Measurements from ENCODE around the gene ALDH5A1. TPM values are rescaled to one million over a fixed set of nuclear protein-coding genes. Genes with fewer than 3 reads are reported as not detected.

The ALDH5A1 gene
- total RNA-seq, 2 experiments from 2014 or later, result 18.2 to 20.9 TPM

GRCh38 chr6:24472181-24472580, 22.6 kb upstream of the ALDH5A1 start:
- no peak overlapping the region for H3K27ac Mint-ChIP-seq
- H3K9me3 Mint-ChIP-seq, result no peaks in the 10 kb centered on the region
- no peaks in the 10 kb centered on the region for H3K27me3 Mint-ChIP-seq
- no peaks in the 10 kb centered on the region for H3K36me3 Mint-ChIP-seq
- H3K4me1 Mint-ChIP-seq, result no peaks in the 10 kb centered on the region
- no peak overlapping the region for H3K4me3 Mint-ChIP-seq
- no peak for DNase-seq

DNA sequence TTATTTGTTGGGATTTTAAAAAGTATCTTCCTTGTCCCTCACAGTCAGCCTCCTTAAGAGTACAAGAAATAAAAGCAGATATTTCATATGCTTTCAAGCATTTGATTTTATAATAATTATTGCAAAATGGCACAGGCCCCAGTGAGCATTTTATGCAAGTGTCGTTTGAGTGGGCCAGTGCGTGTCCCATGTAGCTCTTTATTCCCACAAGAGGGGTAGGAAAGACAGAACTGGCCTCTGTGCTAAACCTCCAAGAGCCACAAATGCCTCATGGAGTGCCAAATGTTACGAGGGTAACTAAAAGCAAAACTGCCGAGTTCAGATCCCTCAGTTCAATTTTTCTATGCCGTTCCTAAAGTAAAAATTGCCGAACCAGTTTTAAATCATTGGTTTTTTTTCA, 18.1 kb upstream of the ALDH5A1 start:
- DNase-seq, result no peak
- H3K27me3 Mint-ChIP-seq, result no peaks in the 10 kb centered on the region
- no peak overlapping the region for H3K27ac Mint-ChIP-seq
- H3K4me3 Mint-ChIP-seq, result no peak overlapping the region
- H3K9me3 Mint-ChIP-seq, result no peaks in the 10 kb centered on the region
- no peaks in the 10 kb centered on the region for H3K36me3 Mint-ChIP-seq
- H3K4me1 Mint-ChIP-seq, result no peaks in the 10 kb centered on the region

- H3K36me3 Mint-ChIP-seq, result no peaks in the 10 kb centered on the region
- no peak for DNase-seq
- no peaks in the 10 kb centered on the region for H3K9me3 Mint-ChIP-seq
- H3K4me1 Mint-ChIP-seq, result no peaks in the 10 kb centered on the region
- no peak overlapping the region for H3K4me3 Mint-ChIP-seq
- no peaks in the 10 kb centered on the region for H3K27me3 Mint-ChIP-seq
- H3K27ac Mint-ChIP-seq, result no peak overlapping the region
These were observed 17.7 kb upstream of the ALDH5A1 start for GRCh38 chr6:24477070-24477469.

DNA sequence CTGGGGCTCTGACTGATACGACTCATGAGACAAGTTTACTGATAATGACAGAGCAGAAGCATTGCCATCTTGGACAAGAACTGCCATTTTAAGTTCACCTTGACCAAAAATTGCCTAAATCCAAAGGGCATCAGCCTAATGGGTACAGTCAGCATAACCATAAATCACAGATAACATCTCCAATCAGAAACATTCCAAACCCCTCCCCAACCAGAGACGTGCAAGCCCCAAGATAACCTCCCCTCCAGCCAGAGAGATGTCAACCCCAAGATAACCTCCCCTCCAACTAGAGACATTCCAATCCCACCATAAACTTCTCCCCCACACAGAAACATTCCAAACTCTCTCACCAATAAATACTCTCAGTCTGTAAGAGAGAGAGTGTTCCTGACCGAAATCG, 15.9 kb upstream of the ALDH5A1 start:
- no peak for DNase-seq

DNA sequence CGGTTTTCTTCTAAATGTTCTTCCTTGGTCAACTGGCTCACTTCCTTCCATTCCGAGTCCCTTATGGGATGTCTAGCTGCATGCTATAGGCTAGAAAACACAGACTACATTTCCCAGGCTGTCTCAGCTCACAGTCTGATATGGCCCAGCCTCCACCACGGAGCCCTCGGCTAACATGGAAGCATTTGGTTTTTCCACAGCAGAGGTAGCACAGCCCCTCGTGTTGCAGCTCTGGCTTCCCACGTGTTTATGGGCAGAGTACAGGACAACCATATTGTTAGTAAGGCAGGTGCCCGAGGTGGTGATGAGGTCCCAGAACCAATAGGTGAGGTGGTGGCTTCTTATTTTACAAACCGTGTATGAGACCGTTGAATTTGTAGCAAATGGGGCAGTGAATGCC, 14.1 kb upstream of the ALDH5A1 start:
- no peak for DNase-seq
- Mint-ChIP-seq H3K9me3 (no peaks in the 10 kb centered on the region), H3K4me1 (no peaks in the 10 kb centered on the region), H3K27ac (no peak overlapping the region), H3K36me3 (no peaks in the 10 kb centered on the region), H3K27me3 (no peaks in the 10 kb centered on the region), H3K4me3 (no peak overlapping the region)

More for the DNA sequence above, 15.9 kb upstream of the ALDH5A1 start:
- Mint-ChIP-seq H3K27me3 (no peaks in the 10 kb centered on the region), H3K36me3 (no peaks in the 10 kb centered on the region), H3K4me3 (no peak overlapping the region), H3K27ac (no peak overlapping the region), H3K9me3 (no peaks in the 10 kb centered on the region), H3K4me1 (no peaks in the 10 kb centered on the region)

- Mint-ChIP-seq H3K36me3 (no peaks in the 10 kb centered on the region), H3K4me3 (no peak overlapping the region), H3K27me3 (no peaks in the 10 kb centered on the region), H3K9me3 (no peaks in the 10 kb centered on the region), H3K4me1 (no peaks in the 10 kb centered on the region), H3K27ac (no peak overlapping the region)
- DNase-seq, result no peak
These were observed 13.3 kb upstream of the ALDH5A1 start for GRCh38 chr6:24481449-24481848.

- no peaks in the 10 kb centered on the region for H3K27me3 Mint-ChIP-seq
- no peaks in the 10 kb centered on the region for H3K36me3 Mint-ChIP-seq
- H3K4me3 Mint-ChIP-seq, result no peak overlapping the region
- H3K4me1 Mint-ChIP-seq, result no peaks in the 10 kb centered on the region
- no peaks in the 10 kb centered on the region for H3K9me3 Mint-ChIP-seq
- H3K27ac Mint-ChIP-seq, result no peak overlapping the region
- no peak for DNase-seq
These were observed 10.0 kb upstream of the ALDH5A1 start for GRCh38 chr6:24484657-24485323.

DNA sequence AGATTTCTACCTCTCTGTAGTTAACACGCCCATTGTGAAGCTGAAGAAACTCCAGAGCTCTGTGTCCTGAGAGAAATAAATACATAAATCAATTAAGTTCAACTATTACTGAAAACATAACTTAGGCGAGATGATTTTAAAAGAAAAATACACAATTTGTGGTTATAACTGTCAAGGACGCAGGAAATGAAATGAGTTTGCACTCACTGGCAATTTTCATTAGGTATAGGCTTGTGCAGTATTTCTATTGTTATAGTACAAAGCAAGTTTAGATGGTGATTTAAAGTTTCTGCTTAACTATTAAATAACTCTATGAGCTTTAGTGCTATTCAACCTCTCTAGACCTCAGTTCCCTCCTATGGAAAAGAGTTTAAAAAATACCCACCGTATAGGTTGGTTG, 8.7 kb upstream of the ALDH5A1 start:
- H3K27me3 Mint-ChIP-seq, result no peaks in the 10 kb centered on the region
- no peak for DNase-seq
- H3K27ac Mint-ChIP-seq, result no peak overlapping the region
- H3K4me1 Mint-ChIP-seq, result no peaks in the 10 kb centered on the region
- no peak overlapping the region for H3K4me3 Mint-ChIP-seq
- no peaks in the 10 kb centered on the region for H3K9me3 Mint-ChIP-seq
- no peaks in the 10 kb centered on the region for H3K36me3 Mint-ChIP-seq

DNA sequence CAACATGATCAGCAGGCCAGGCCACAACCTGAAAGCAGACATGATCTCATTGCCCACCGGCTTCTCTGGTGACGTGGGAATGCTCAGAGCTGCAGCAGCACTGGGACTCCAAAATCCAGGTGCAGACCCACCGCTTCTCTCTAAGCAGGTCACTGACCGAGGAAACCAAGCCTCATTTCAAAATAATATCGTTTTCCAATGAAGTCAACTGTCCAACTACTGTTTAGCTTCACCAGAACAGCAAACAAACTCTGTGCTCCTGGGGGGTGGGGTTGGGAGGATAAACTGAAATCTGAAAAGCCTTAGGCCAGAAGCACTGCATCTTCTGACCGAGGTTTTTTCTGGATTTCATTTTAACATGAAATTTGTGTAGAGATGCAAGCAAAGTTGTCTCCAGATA, 5.3 kb upstream of the ALDH5A1 start, which contains the start of gene GPLD1:
GPLD1 (minus strand) TSS at position 109 of the 400 bp plus-strand sequence; CDS start at position 42, 67 bp downstream.
- Mint-ChIP-seq H3K9me3 (no peaks in the 10 kb centered on the region), H3K4me1 (peaks cover 8% of the 10 kb centered on the region), H3K4me3 (no peak within 1 kb of the TSS), H3K27ac (no peak within 1 kb of the TSS), H3K36me3 (no peaks in the 10 kb centered on the region), H3K27me3 (no peaks in the 10 kb centered on the region)
- DNase-seq, result no peak

- Mint-ChIP-seq H3K4me3 (no peak overlapping the region), H3K9me3 (no peaks in the 10 kb centered on the region), H3K4me1 (peaks cover 8% of the 10 kb centered on the region), H3K27ac (no peak overlapping the region), H3K36me3 (no peaks in the 10 kb centered on the region), H3K27me3 (no peaks in the 10 kb centered on the region)
- no peak for DNase-seq
These were observed 4.9 kb upstream of the ALDH5A1 start for GRCh38 chr6:24489881-24490280.

- Mint-ChIP-seq H3K4me1 (peaks cover 10% of the 10 kb centered on the region), H3K27ac (no peak overlapping the region), H3K4me3 (no peak overlapping the region), H3K9me3 (peaks cover 1% of the 10 kb centered on the region), H3K36me3 (peaks cover 3% of the 10 kb centered on the region), H3K27me3 (no peaks in the 10 kb centered on the region)
- DNase-seq, result no peak
These were observed 3.8 kb upstream of the ALDH5A1 start for GRCh38 chr6:24490948-24491347.

- Mint-ChIP-seq H3K4me1 (peaks cover 13% of the 10 kb centered on the region), H3K4me3 (no peak overlapping the region), H3K36me3 (peaks cover 17% of the 10 kb centered on the region), H3K27me3 (no peaks in the 10 kb centered on the region), H3K27ac (no peak overlapping the region), H3K9me3 (peaks cover 10% of the 10 kb centered on the region)
- no peak for DNase-seq
These were observed 2.3 kb upstream of the ALDH5A1 start for GRCh38 chr6:24492475-24492874.

- peak overlapping the region; percentile 85 for H3K4me3 Mint-ChIP-seq
- peaks cover 13% of the 10 kb centered on the region for H3K4me1 Mint-ChIP-seq
- H3K36me3 Mint-ChIP-seq, result peaks cover 22% of the 10 kb centered on the region
- no peak for DNase-seq
- no peaks in the 10 kb centered on the region for H3K27me3 Mint-ChIP-seq
- H3K9me3 Mint-ChIP-seq, result peaks cover 10% of the 10 kb centered on the region
- peak overlapping the region; percentile 72 for H3K27ac Mint-ChIP-seq
These were observed 586 bp upstream of the ALDH5A1 start for GRCh38 chr6:24493945-24494820.

DNA sequence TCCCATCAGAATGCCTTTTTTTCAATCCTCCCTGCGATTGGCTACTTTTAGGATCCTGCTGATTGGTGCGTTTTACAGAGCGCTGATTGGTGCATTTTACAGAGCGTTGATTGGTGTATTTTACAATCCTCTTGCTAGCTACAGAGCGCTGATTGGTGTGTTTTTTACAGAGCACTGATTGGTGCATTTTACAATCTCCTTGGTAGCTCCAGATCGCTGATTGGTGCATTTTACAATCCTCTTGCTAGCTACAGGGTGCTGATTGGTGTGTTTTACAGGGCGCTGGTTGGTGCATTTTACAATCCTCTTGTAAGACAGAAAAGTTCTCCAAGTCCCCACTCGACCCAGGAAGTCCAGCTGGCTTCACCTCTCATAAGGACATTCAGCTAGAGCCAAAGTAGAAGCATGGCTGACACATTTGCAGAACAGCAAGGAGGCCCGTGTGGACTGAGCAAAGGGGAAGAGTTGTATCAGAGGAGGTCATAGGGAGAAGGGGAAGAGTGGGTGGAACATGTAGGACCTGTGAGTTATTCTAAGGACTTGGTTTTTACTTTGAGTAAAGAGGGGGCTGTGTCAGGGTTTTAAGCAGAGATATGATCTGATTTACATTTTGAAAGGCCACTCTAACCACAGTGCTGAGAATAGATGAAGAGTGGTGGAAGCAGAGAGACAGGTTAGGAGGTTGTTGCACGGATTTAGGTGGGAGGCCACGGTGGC, 2.6 kb downstream of the ALDH5A1 start:
- Mint-ChIP-seq H3K27ac (no peak overlapping the region), H3K27me3 (no peaks in the 10 kb centered on the region), H3K9me3 (peaks cover 10% of the 10 kb centered on the region), H3K4me3 (no peak overlapping the region), H3K36me3 (peaks cover 22% of the 10 kb centered on the region), H3K4me1 (peaks cover 16% of the 10 kb centered on the region)
- no peak for DNase-seq

- Mint-ChIP-seq H3K36me3 (peaks cover 25% of the 10 kb centered on the region), H3K4me3 (no peak overlapping the region), H3K27ac (no peak overlapping the region), H3K4me1 (peaks cover 7% of the 10 kb centered on the region), H3K27me3 (no peaks in the 10 kb centered on the region), H3K9me3 (peaks cover 8% of the 10 kb centered on the region)
- no peak for DNase-seq
These were observed 5.9 kb downstream of the ALDH5A1 start for GRCh38 chr6:24500683-24501082.

Data from activated naive CD8-positive, alpha-beta T cell treated with anti-CD3 and anti-CD28 coated beads for 36 hours (primary cell).